Germinal center (tissue), 1 donor: ENCODE measurements around the gene ROBO3.

Experiments used
- DNase-seq: peaks from one replicate; pipeline ENCODE4 v3.0.0; 2012; ENCODE audit warnings: mixed read lengths, low spot score

ROBO3 gene

GRCh38 chr11:124920870-124921609 lies 55.8 kb downstream of the ROBO3 start:
- DNase-seq: peak; percentile 90

- DNase-seq: no peak
These were observed 57.6 kb downstream of the ROBO3 start for GRCh38 chr11:124922831-124923230.

DNA sequence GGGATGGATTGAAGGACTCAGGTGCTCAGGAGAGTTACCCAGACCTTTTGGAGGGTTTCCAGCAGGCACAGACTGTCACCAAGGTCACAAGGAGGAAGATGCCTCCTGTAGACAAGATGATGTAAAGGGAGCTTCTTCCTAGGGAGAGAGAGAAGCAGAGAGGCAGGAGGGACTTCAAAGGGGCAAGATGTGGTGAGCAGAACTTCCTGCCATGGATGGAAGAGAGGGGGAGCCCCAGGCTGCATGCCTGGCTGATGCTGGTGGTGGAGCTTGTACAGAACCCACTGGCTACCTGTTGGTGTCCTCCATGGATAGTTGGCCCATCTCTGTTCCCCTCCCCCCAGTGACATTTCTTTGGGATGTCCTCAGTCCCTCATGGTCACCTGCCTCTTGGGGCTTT lies 58.1 kb downstream of the ROBO3 start:
- no peak for DNase-seq

- no peak for DNase-seq
These were observed 63.9 kb downstream of the ROBO3 start for GRCh38 chr11:124928942-124929665.

DNA sequence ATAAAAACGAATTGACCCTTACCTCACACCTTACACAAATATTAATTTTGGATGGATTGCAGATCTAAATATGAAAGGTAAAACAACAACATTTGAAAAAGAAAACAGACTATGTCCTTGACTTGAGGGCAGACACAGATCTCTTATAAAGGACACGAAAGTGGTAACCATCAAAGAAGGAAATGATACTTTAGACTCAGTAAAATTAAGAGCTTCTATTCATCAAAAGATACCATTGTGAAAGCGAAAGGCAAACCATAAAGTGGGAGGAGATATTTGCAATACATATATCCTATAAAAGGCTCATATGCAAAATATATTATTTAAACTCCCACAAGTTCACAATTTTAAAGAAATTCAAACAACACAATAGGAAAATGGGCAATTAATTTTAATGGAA lies 65.6 kb downstream of the ROBO3 start:
- DNase-seq: no peak
